H1 (cell line): Measurements from ENCODE around the gene TRABD2B. TPM values are rescaled to one million over a fixed set of nuclear protein-coding genes. Genes with fewer than 3 reads are reported as not detected.

Experiments
- CTCF ChIA-PET: fragments of 300-600 bp; sonication (Branson Sonifier 250); formaldehyde crosslinking; loops from one replicate; lab custom pipeline; 2021; ENCODE audit not compliant: partially characterized antibody; lab: Charles Lee
- POLR2A ChIA-PET: fragments of 300-600 bp; sonication (Branson Sonifier 250); formaldehyde crosslinking; loops from one replicate; lab custom pipeline; 2021; ENCODE audit warnings: inconsistent platforms; ENCODE audit not compliant: partially characterized antibody; lab: Charles Lee
- DNase-seq, 2 experiments: peaks; one replicate each; pipeline versions ENCODE4 v3.0.0 to v3.0.0-alpha.2; 2010 to 2022; ENCODE audit warnings: low spot score in 2 of 2, low read depth in 1 of 2, mixed read lengths in 1 of 2
- FAIRE-seq: peaks from 2 replicates; lab custom pipeline; 2011; peaks lifted over from hg19 to GRCh38; lab: Jason Lieb, UNC
- H2AFZ ChIP-seq: 2 replicates; pipeline ENCODE4 v1.8.1; 2012; ENCODE audit warnings: low read length, inconsistent platforms
- H2AK5ac ChIP-seq: 2 replicates; pipeline ENCODE4 v1.6.1; 2013; ENCODE audit warnings: low read depth, low read length
- H2BK120ac ChIP-seq: replicated peaks from 2 replicates; pipeline ENCODE3; 2013; ENCODE audit warnings: low read depth, low read length, inconsistent platforms
- H2BK12ac ChIP-seq: 2 replicates; pipeline ENCODE4 v1.6.1; 2013; ENCODE audit warnings: low read depth, low read length
- H2BK15ac ChIP-seq: 2 replicates; pipeline ENCODE4 v1.6.1; 2013; ENCODE audit warnings: low read length
- H2BK20ac ChIP-seq: 2 replicates; pipeline ENCODE4 v1.6.1; 2013; ENCODE audit warnings: low read length
- H2BK5ac ChIP-seq: 2 replicates; pipeline ENCODE4 v1.6.1; 2013; ENCODE audit warnings: low read depth, low read length
- H3K14ac ChIP-seq: 2 replicates; pipeline ENCODE4 v1.6.1; 2013; ENCODE audit warnings: inconsistent platforms; ENCODE audit not compliant: insufficient read length
- H3K18ac ChIP-seq: 2 replicates; pipeline ENCODE4 v1.6.1; 2013; ENCODE audit warnings: low read length; ENCODE audit errors: extremely low read depth
- H3K23ac ChIP-seq: 2 replicates; pipeline ENCODE4 v1.6.1; 2013; ENCODE audit warnings: inconsistent platforms; ENCODE audit not compliant: insufficient read length
- H3K23me2 ChIP-seq: 2 replicates; pipeline ENCODE4 v1.6.1; 2013; ENCODE audit warnings: low read depth, low read length
- H3K27ac ChIP-seq: 2 replicates; pipeline ENCODE4 v1.6.1; 2011; ENCODE audit warnings: low read depth, low read length, inconsistent platforms
- H3K27me3 ChIP-seq, 4 experiments: replicated peaks in 1 of 4; 1 replicate in 1 of 4; 2 replicates in 3 of 4; pipeline versions ENCODE4 v1.6.1 to v1.8.1; 2011 to 2013; ENCODE audit warnings: low read length in 3 of 4, mild to moderate bottlenecking in 3 of 4, inconsistent platforms in 2 of 4, mixed read lengths in 2 of 4, moderate library complexity in 1 of 4; ENCODE audit not compliant: control insufficient read depth in 3 of 4, insufficient read depth in 3 of 4; ENCODE audit errors: extremely low read depth in 1 of 4
- H3K36me3 ChIP-seq, 4 experiments: 2 replicates each; pipeline versions ENCODE4 v1.6.1 to v1.8.1; 2011 to 2013; ENCODE audit warnings: mild to moderate bottlenecking in 4 of 4, low read length in 3 of 4, moderate library complexity in 2 of 4, control low read depth in 1 of 4, inconsistent platforms in 1 of 4; ENCODE audit not compliant: insufficient read depth in 4 of 4, control insufficient read depth in 2 of 4
- H3K4ac ChIP-seq: replicated peaks from 2 replicates; pipeline ENCODE3; 2013; ENCODE audit warnings: low read length, low read depth, mixed read lengths, inconsistent platforms; ENCODE audit not compliant: insufficient read length
- H3K4me1 ChIP-seq, 4 experiments: replicated peaks in 1 of 4; 1 replicate in 1 of 4; 2 replicates in 3 of 4; pipeline versions ENCODE4 v1.6.1 to v1.8.1; 2011 to 2013; ENCODE audit warnings: low read length in 3 of 4, inconsistent platforms in 2 of 4, mixed read lengths in 1 of 4; ENCODE audit not compliant: insufficient read depth in 4 of 4, control insufficient read depth in 3 of 4
- H3K4me2 ChIP-seq, 2 experiments: 2 replicates each; pipeline versions ENCODE4 v1.6.1 to v1.8.1; 2011 to 2013; ENCODE audit warnings: low read depth in 2 of 2, low read length in 2 of 2, control low read depth in 1 of 2, inconsistent platforms in 1 of 2, mild to moderate bottlenecking in 1 of 2; ENCODE audit not compliant: insufficient read depth in 1 of 2
- H3K4me3 ChIP-seq, 4 experiments: fragments of 200-600, 300-600 bp in 1 of 4; sonication (generic), shearing (Covaris generic), sonication (Bioruptor Twin) in 1 of 4; 2 replicates each; pipeline versions ENCODE4 v1.5.1 to v1.8.1; 2011 to 2016; ENCODE audit warnings: low read length in 4 of 4, low read depth in 3 of 4, control low read depth in 2 of 4, inconsistent platforms in 2 of 4, mild to moderate bottlenecking in 2 of 4, mixed read lengths in 1 of 4, moderate library complexity in 1 of 4; ENCODE audit not compliant: insufficient read depth in 2 of 4; ENCODE audit errors: extremely low read depth in 1 of 4
- H3K56ac ChIP-seq: replicated peaks from 2 replicates; pipeline ENCODE3; 2013; ENCODE audit warnings: low read depth, mild to moderate bottlenecking, mixed read lengths, low read length, inconsistent platforms; ENCODE audit not compliant: insufficient read length
- H3K79me1 ChIP-seq: 2 replicates; pipeline ENCODE4 v1.6.1; 2013; ENCODE audit warnings: low read depth, low read length, control low read depth
- H3K79me2 ChIP-seq, 2 experiments: 2 replicates each; pipeline versions ENCODE4 v1.6.1 to v1.8.1; 2012 to 2013; ENCODE audit warnings: low read length in 2 of 2, mild to moderate bottlenecking in 2 of 2, inconsistent platforms in 1 of 2; ENCODE audit not compliant: insufficient read depth in 2 of 2, control insufficient read depth in 1 of 2
- H3K9ac ChIP-seq, 4 experiments: replicated peaks in 1 of 4; 1 replicate in 1 of 4; 2 replicates in 3 of 4; pipeline versions ENCODE4 v1.6.1 to v1.8.1; 2011 to 2013; ENCODE audit warnings: low read depth in 3 of 4, low read length in 3 of 4, control low read depth in 2 of 4, mild to moderate bottlenecking in 2 of 4, moderate library complexity in 2 of 4, inconsistent platforms in 1 of 4; ENCODE audit errors: extremely low read depth in 1 of 4
- H3K9me3 ChIP-seq, 2 experiments: 2 replicates each; pipeline versions ENCODE4 v1.6.1 to v1.8.1; 2012 to 2013; ENCODE audit warnings: mild to moderate bottlenecking in 2 of 2, moderate library complexity in 2 of 2, control low read depth in 1 of 2, inconsistent platforms in 1 of 2, low read depth in 1 of 2, low read length in 1 of 2, mixed read lengths in 1 of 2; ENCODE audit not compliant: insufficient read depth in 2 of 2
- H4K20me1 ChIP-seq, 2 experiments: replicated peaks in 1 of 2; 2 replicates each; pipeline versions ENCODE3 to v1.8.1; 2011 to 2013; ENCODE audit warnings: inconsistent platforms in 2 of 2, low read length in 2 of 2, mild to moderate bottlenecking in 1 of 2; ENCODE audit not compliant: insufficient read depth in 2 of 2, control insufficient read depth in 1 of 2
- H4K5ac ChIP-seq: 2 replicates; pipeline ENCODE4 v1.6.1; 2013; ENCODE audit warnings: low read length, low read depth, mixed read lengths, inconsistent platforms; ENCODE audit not compliant: insufficient read length
- H4K8ac ChIP-seq: 2 replicates; pipeline ENCODE4 v1.8.0; 2013; ENCODE audit warnings: mild to moderate bottlenecking, moderate library complexity, low read length, inconsistent platforms; ENCODE audit not compliant: insufficient read depth; ENCODE audit errors: extremely low read depth
- H4K91ac ChIP-seq: replicated peaks from 2 replicates; pipeline ENCODE3; 2013; ENCODE audit warnings: low read length, mixed read lengths, inconsistent platforms; ENCODE audit not compliant: insufficient read length
- CTCF ChIP-seq, 3 experiments: IDR thresholded peaks; 1 replicate in 2 of 3; 2 replicates in 1 of 3; pipeline versions ENCODE4 v1.5.1 to v1.6.1; 2011; ENCODE audit warnings: low read length in 3 of 3, mild to moderate bottlenecking in 3 of 3, inconsistent platforms in 2 of 3, low read depth in 1 of 3, moderate library complexity in 1 of 3; ENCODE audit not compliant: insufficient read depth in 1 of 3; ENCODE audit errors: control extremely low read depth in 1 of 3
- FOSL1 ChIP-seq: IDR thresholded peaks from 2 replicates; pipeline ENCODE4 v1.6.1; 2011; ENCODE audit warnings: mild to moderate bottlenecking, low read depth, low read length, moderate library complexity; ENCODE audit not compliant: insufficient read depth
- NRF1 ChIP-seq: IDR thresholded peaks from 2 replicates; pipeline ENCODE4 v1.6.1; 2011; ENCODE audit warnings: mild to moderate bottlenecking, low read depth, low read length, improper control_type of control experiment
- RBBP5 ChIP-seq: IDR thresholded peaks from 2 replicates; pipeline ENCODE4 v1.7.1; 2012; ENCODE audit warnings: low read depth, mild to moderate bottlenecking, inconsistent platforms, low read length, moderate library complexity, borderline replicate concordance
- TAF7 ChIP-seq: optimal IDR thresholded peaks from 2 replicates; pipeline ENCODE3; 2011; ENCODE audit warnings: low read depth, mild to moderate bottlenecking, inconsistent platforms, low read length, moderate library complexity, borderline replicate concordance
- WGBS, 2 experiments: shearing (Covaris generic) in 1 of 2; methylation state at CpG; one replicate each; pipeline versions ENCODE4 v1.1.6 to v1.1.7; 2013 to 2015; ENCODE audit warnings: low lambda C conversion rate in 2 of 2, mixed read lengths in 2 of 2, inconsistent platforms in 1 of 2, low coverage in 1 of 2, missing lambda C conversion rate in 1 of 2; ENCODE audit not compliant: insufficient replicate concordance in 2 of 2, insufficient coverage in 1 of 2, insufficient read length in 1 of 2; ENCODE audit errors: extremely low coverage in 1 of 2, missing lambda C conversion rate in 1 of 2; 5-methylcytosine and 5-hydroxymethylcytosine counted together
- polyA plus RNA-seq, 7 experiments: library from polyadenylated mRNA; depleted of rRNA in 3 of 7; stranded (reverse) in 5 of 7; unstranded in 2 of 7; fragments of >200 nt in 5 of 7; fragments of 200-250 nt in 2 of 7; gene quantifications; 1 replicate in 5 of 7; 2 replicates in 1 of 7; 4 replicates in 1 of 7; pipeline versions ENCODE4 v1.2.1 to v1.2.3, GENCODE V29; 2011 to 2013; ENCODE audit warnings: missing spikeins in 2 of 7, mixed read lengths in 2 of 7
- total RNA-seq: library from RNA; stranded (reverse); fragmentation: NEBNext Ultra II Directional; extraction: Animal tissue kit (Norgen Biotek cat#: 25700); gene quantifications from 2 replicates; pipeline ENCODE4 v1.2.1, GENCODE V29; 2021

The TRABD2B gene
- total and polyA plus RNA-seq, 2 of the 8 experiments (the other 6 are each of a cell fraction or from before 2014, with no cell fraction given), result 0.95 to 3.4 TPM

DNA sequence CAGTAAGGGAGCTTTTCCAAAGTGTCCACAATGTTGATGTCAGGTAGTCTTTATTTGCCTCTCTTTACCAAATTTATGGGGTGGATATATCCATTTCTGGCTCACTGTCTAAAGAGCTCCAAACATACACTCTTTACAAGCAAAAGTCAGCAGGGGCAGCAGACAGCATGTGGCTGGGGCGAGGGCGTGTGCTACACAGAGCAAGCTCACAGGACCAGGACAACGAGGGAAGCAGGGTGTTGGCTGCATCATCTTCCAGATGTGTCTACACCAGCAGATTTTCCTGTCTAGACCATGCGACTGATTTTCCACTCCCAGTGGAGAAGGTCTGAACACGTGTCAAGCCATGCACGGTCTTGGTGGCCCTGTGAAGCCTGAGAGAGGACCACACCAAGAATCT, 123.8 kb downstream of the TRABD2B start:
- Histone ChIP-seq H3K9me3 (0 out of 4 replicates have a peak, but pooled peaks cover 0 to 3% of the 10 kb centered on the region in 2 experiments), H3K27me3 (no peaks in the 10 kb centered on the region; a peak in 1 of 7 replicates), H3K9ac (no peak overlapping the region), H3K79me1 (no peaks in the 10 kb centered on the region), H3K14ac (no peak overlapping the region), H2AFZ (no peak overlapping the region), H4K8ac (no peak overlapping the region), H3K4me2 (no peak overlapping the region), H2BK20ac (no peak overlapping the region), H3K18ac (no peak overlapping the region), H3K4me3 (no peak overlapping the region), H2BK15ac (no peak overlapping the region), H2BK12ac (no peak overlapping the region), H3K4me1 (no peaks in the 10 kb centered on the region; a peak in 1 of 7 replicates), H3K23me2 (no peaks in the 10 kb centered on the region), H2BK120ac (no peak overlapping the region), H3K79me2 (no peaks in the 10 kb centered on the region), H3K27ac (no peak overlapping the region), H3K23ac (no peak overlapping the region), H3K36me3 (no peaks in the 10 kb centered on the region), H2BK5ac (no peak overlapping the region), H2AK5ac (no peak overlapping the region), H3K4ac (no peak overlapping the region), H4K91ac (no peak overlapping the region), H3K56ac (no peak overlapping the region), H4K5ac (no peak overlapping the region), H4K20me1 (peaks cover 0 to 3% of the 10 kb centered on the region in 2 experiments)
- DNase-seq (no peak), FAIRE-seq (no peak)
- WGBS, 2 experiments, result 95% methylated on average over 6 of the region's 6 CpGs; no CpG with 5 or more reads in 1 of the 2 experiments
- POLR2A ChIA-PET, result no interaction called here
- no peak for TF ChIP-seq RBBP5
- TF ChIP-seq CTCF (IDR thresholded peaks at IDR 0.05; ENCODE audit: control extremely low read depth in 1 of 3, insufficient read depth in 1 of 3, low read depth in 1 of 3, low read length in 3 of 3), result no peak
- no peak for TF ChIP-seq TAF7
- no peak for TF ChIP-seq FOSL1
- no peak for TF ChIP-seq NRF1
- CTCF ChIA-PET, result interaction anchor here (0.9 to 1.2 kb wide), 4 partner anchors 11 to 88 kb away, joined by 3 read pairs; no protein-coding TSS in a partner anchor
